Mesodermal cell (in vitro differentiated cells): ENCODE results near the gene CTLA4.

ENCODE experiments used
- H3K27ac ChIP-seq: 2 replicates; pipeline ENCODE4 v1.7.0; 2013; ENCODE audit warnings: mild to moderate bottlenecking, low read depth, low read length, moderate library complexity; ENCODE audit not compliant: severe bottlenecking
- H3K36me3 ChIP-seq: 2 replicates; pipeline ENCODE4 v1.7.1; 2013; ENCODE audit warnings: mild to moderate bottlenecking, low read length, moderate library complexity; ENCODE audit not compliant: control insufficient read depth, insufficient read depth
- H3K4me1 ChIP-seq: one replicate; pipeline ENCODE4 v1.7.1; 2013; ENCODE audit warnings: mild to moderate bottlenecking, low read length; ENCODE audit not compliant: insufficient read depth, control insufficient read depth, poor library complexity, severe bottlenecking
- H3K4me3 ChIP-seq: 2 replicates; pipeline ENCODE4 v1.7.0; 2013; ENCODE audit warnings: low read length, control low read depth, mild to moderate bottlenecking; ENCODE audit not compliant: insufficient read depth, poor library complexity, severe bottlenecking; ENCODE audit errors: extremely low read depth
- H3K9me3 ChIP-seq: 2 replicates; pipeline ENCODE4 v1.7.1; 2013; ENCODE audit warnings: mild to moderate bottlenecking, low read length, moderate library complexity; ENCODE audit not compliant: control insufficient read depth
- WGBS, 2 experiments: methylation state at CpG; one replicate each; pipeline ENCODE4 v1.1.5; 2013; ENCODE audit warnings: missing lambda C conversion rate in 2 of 2; ENCODE audit not compliant: insufficient coverage in 2 of 2; 5-methylcytosine and 5-hydroxymethylcytosine counted together

Gene CTLA4

GRCh38 chr2:203857656-203858055 lies 9.9 kb upstream of the CTLA4 start:
- H3K9me3 ChIP-seq = no peaks in the 10 kb centered on the region
- no peak overlapping the region for H3K27ac ChIP-seq
- no peak overlapping the region for H3K4me3 ChIP-seq
- whole genome bisulfite sequencing, 2 experiments = 100% methylated on average over 1 to 2 of the region's 2 CpGs
- H3K4me1 ChIP-seq = no peaks in the 10 kb centered on the region
- H3K36me3 ChIP-seq = no peaks in the 10 kb centered on the region

- no peaks in the 10 kb centered on the region for H3K36me3 ChIP-seq
- H3K4me1 ChIP-seq = no peaks in the 10 kb centered on the region
- WGBS, 2 experiments = 84 to 100% methylated on average over 1 to 2 of the region's 2 CpGs
- H3K27ac ChIP-seq = no peak overlapping the region
- H3K9me3 ChIP-seq = no peaks in the 10 kb centered on the region
- no peak overlapping the region for H3K4me3 ChIP-seq
Measured at GRCh38 chr2:203858176-203858575, 9.4 kb upstream of the CTLA4 start.

GRCh38 chr2:203859030-203859789 lies 8.4 kb upstream of the CTLA4 start:
- H3K27ac ChIP-seq = no peak overlapping the region
- H3K4me3 ChIP-seq = no peak overlapping the region
- 74% methylated on average over 3 of the region's 3 CpGs; no CpG with 5 or more reads in 1 of the 2 experiments for WGBS, 2 experiments
- H3K36me3 ChIP-seq = no peaks in the 10 kb centered on the region
- H3K9me3 ChIP-seq = no peaks in the 10 kb centered on the region
- no peaks in the 10 kb centered on the region for H3K4me1 ChIP-seq

- Histone ChIP-seq H3K4me1 (no peaks in the 10 kb centered on the region), H3K36me3 (no peaks in the 10 kb centered on the region), H3K27ac (no peak overlapping the region), H3K4me3 (no peak overlapping the region), H3K9me3 (no peaks in the 10 kb centered on the region)
- 100% methylated on average over 1 of the region's 4 CpGs; no CpG with 5 or more reads in 1 of the 2 experiments for WGBS, 2 experiments
Measured at GRCh38 chr2:203861197-203861596, 6.4 kb upstream of the CTLA4 start.

GRCh38 chr2:203861607-203862006 lies 6.0 kb upstream of the CTLA4 start:
- Histone ChIP-seq H3K9me3 (no peaks in the 10 kb centered on the region), H3K36me3 (no peaks in the 10 kb centered on the region), H3K27ac (no peak overlapping the region), H3K4me3 (no peak overlapping the region), H3K4me1 (no peaks in the 10 kb centered on the region)
- WGBS, 2 experiments = no CpG with 5 or more reads among the region's 1 CpG

GRCh38 chr2:203869223-203870042 lies 1.9 kb downstream of the CTLA4 start:
- Histone ChIP-seq H3K9me3 (no peaks in the 10 kb centered on the region), H3K36me3 (no peaks in the 10 kb centered on the region), H3K27ac (no peak overlapping the region), H3K4me3 (no peak overlapping the region), H3K4me1 (no peaks in the 10 kb centered on the region)
- WGBS, 2 experiments = 89 to 94% methylated on average over 2 of the region's 6 CpGs

GRCh38 chr2:203870481-203870880 lies 2.9 kb downstream of the CTLA4 start:
- Histone ChIP-seq H3K9me3 (no peaks in the 10 kb centered on the region), H3K4me3 (no peak overlapping the region), H3K36me3 (no peaks in the 10 kb centered on the region), H3K4me1 (no peaks in the 10 kb centered on the region), H3K27ac (no peak overlapping the region)
- WGBS, 2 experiments = 88 to 93% methylated on average over 9 of the region's 9 CpGs

GRCh38 chr2:203870941-203871340 lies 3.4 kb downstream of the CTLA4 start:
- 80 to 83% methylated on average over 1 to 2 of the region's 2 CpGs for WGBS, 2 experiments
- Histone ChIP-seq H3K27ac (no peak overlapping the region), H3K9me3 (no peaks in the 10 kb centered on the region), H3K4me3 (no peak overlapping the region), H3K4me1 (no peaks in the 10 kb centered on the region), H3K36me3 (no peaks in the 10 kb centered on the region)

- H3K4me3 ChIP-seq = no peak overlapping the region
- no peak overlapping the region for H3K27ac ChIP-seq
- H3K9me3 ChIP-seq = no peaks in the 10 kb centered on the region
- H3K4me1 ChIP-seq = no peaks in the 10 kb centered on the region
- 90 to 91% methylated on average over 2 to 6 of the region's 6 CpGs for WGBS, 2 experiments
- H3K36me3 ChIP-seq = no peaks in the 10 kb centered on the region
Measured at GRCh38 chr2:203871371-203871983, 3.9 kb downstream of the CTLA4 start.

GRCh38 chr2:203873461-203873860 lies 5.9 kb downstream of the CTLA4 start:
- Histone ChIP-seq H3K9me3 (no peaks in the 10 kb centered on the region), H3K4me3 (no peak overlapping the region), H3K4me1 (no peaks in the 10 kb centered on the region), H3K27ac (no peak overlapping the region), H3K36me3 (no peaks in the 10 kb centered on the region)
- WGBS, 2 experiments = 81 to 100% methylated on average over 2 of the region's 2 CpGs
